Left ventricle myocardium inferior (tissue), 1 donor: ENCODE results near the gene ACOX3. TPM values are rescaled to one million over a fixed set of nuclear protein-coding genes. Genes with fewer than 3 reads are reported as not detected.

Experiments used
- DNase-seq: peaks from one replicate; pipeline ENCODE4 v3.0.0-alpha.2; 2020
- H3K27ac ChIP-seq: fragments of 200-600 bp; replicated peaks from 2 replicates; pipeline ENCODE4 v1.8.0; 2021
- H3K27me3 ChIP-seq: fragments of 200-600 bp; 2 replicates; pipeline ENCODE4 v1.8.0; 2021; ENCODE audit warnings: low read depth
- H3K36me3 ChIP-seq: fragments of 200-600 bp; 2 replicates; pipeline ENCODE4 v1.8.0; 2021
- H3K4me1 ChIP-seq: fragments of 200-600 bp; 2 replicates; pipeline ENCODE4 v1.8.0; 2021
- H3K4me3 ChIP-seq: fragments of 200-600 bp; 2 replicates; pipeline ENCODE4 v1.8.0; 2021; ENCODE audit warnings: mild to moderate bottlenecking, moderate library complexity
- H3K9me3 ChIP-seq: fragments of 200-600 bp; replicated peaks from 2 replicates; pipeline ENCODE4 v1.8.0; 2021
- CTCF ChIP-seq: fragments of 200-600 bp; IDR thresholded peaks from 2 replicates; pipeline ENCODE4 v1.8.0; 2021; ENCODE audit warnings: antibody characterized with exemption, mild to moderate bottlenecking, borderline replicate concordance
- intact Hi-C: fragments of 100-400 bp; cut with micrococcal nuclease; formaldehyde crosslinking; loops from one replicate; pipeline ENCODE4 v1.11.0; 2022
- total RNA-seq: library from RNA; stranded (reverse); fragmentation: NEBNext Ultra II Directional; extraction: Animal tissue kit (Norgen Biotek cat#: 25700); gene quantifications from one replicate; pipeline ENCODE4 v1.2.1, GENCODE V29; 2021
- donor health status: DM: no; HTN: yes; CAD: no; lungs with severe emphysema.

ACOX3 gene
- total RNA-seq, 1 donor from 2014 or later: 22.0 TPM

- no peak overlapping the region for H3K4me3 ChIP-seq
- H3K27me3 ChIP-seq: no peaks in the 10 kb centered on the region
- no peaks in the 10 kb centered on the region for H3K9me3 ChIP-seq
- H3K27ac ChIP-seq: peak overlapping the region; percentile 87
- H3K4me1 ChIP-seq: peaks cover 32% of the 10 kb centered on the region
- no peaks in the 10 kb centered on the region for H3K36me3 ChIP-seq
- DNase-seq: no peak
- TF ChIP-seq CTCF: no peak
- intact Hi-C loops: no loop called here
These were observed 108.3 kb downstream of the ACOX3 start for GRCh38 chr4:8332038-8332857.

- no peak for TF ChIP-seq CTCF
- H3K9me3 ChIP-seq: peaks cover 6% of the 10 kb centered on the region
- no peak for DNase-seq
- H3K36me3 ChIP-seq: no peaks in the 10 kb centered on the region
- H3K27me3 ChIP-seq: no peaks in the 10 kb centered on the region
- no peak overlapping the region for H3K4me3 ChIP-seq
- peaks cover 32% of the 10 kb centered on the region for H3K4me1 ChIP-seq
- H3K27ac ChIP-seq: peak overlapping the region; percentile 87
- intact Hi-C loops: no loop called here
These were observed 109.0 kb downstream of the ACOX3 start for GRCh38 chr4:8331575-8331955.

- peak; percentile 42 for TF ChIP-seq CTCF
- Histone ChIP-seq H3K27me3 (no peaks in the 10 kb centered on the region), H3K9me3 (peaks cover 12% of the 10 kb centered on the region), H3K27ac (peak overlapping the region; percentile 87), H3K4me1 (peaks cover 32% of the 10 kb centered on the region), H3K36me3 (no peaks in the 10 kb centered on the region), H3K4me3 (no peak overlapping the region)
- peak; percentile 85 for DNase-seq
- intact Hi-C loops: no loop called here
These were observed 109.5 kb downstream of the ACOX3 start for GRCh38 chr4:8330821-8331574.

- intact Hi-C loops: no loop called here
- TF ChIP-seq CTCF: no peak
- peak overlapping the region; percentile 87 for H3K27ac ChIP-seq
- H3K4me3 ChIP-seq: no peak overlapping the region
- no peaks in the 10 kb centered on the region for H3K36me3 ChIP-seq
- peaks cover 36% of the 10 kb centered on the region for H3K4me1 ChIP-seq
- H3K27me3 ChIP-seq: no peaks in the 10 kb centered on the region
- peak; percentile 19 for DNase-seq
- peaks cover 12% of the 10 kb centered on the region for H3K9me3 ChIP-seq
These were observed 110.4 kb downstream of the ACOX3 start for GRCh38 chr4:8329859-8330761.

- DNase-seq: no peak
- no peak for TF ChIP-seq CTCF
- Histone ChIP-seq H3K4me1 (peaks cover 42% of the 10 kb centered on the region), H3K27me3 (no peaks in the 10 kb centered on the region), H3K9me3 (peaks cover 12% of the 10 kb centered on the region), H3K4me3 (no peak overlapping the region), H3K27ac (peak overlapping the region; percentile 87), H3K36me3 (no peaks in the 10 kb centered on the region)
- intact Hi-C loops: no loop called here
These were observed 111.0 kb downstream of the ACOX3 start for GRCh38 chr4:8329560-8329858.
